Smooth muscle cell of the coronary artery (primary cell): ENCODE measurements around the gene ZNF570. TPM values are rescaled to one million over a fixed set of nuclear protein-coding genes. Genes with fewer than 3 reads are reported as not detected.

Source experiments
- total RNA-seq: library from RNA; depleted of rRNA; stranded (reverse); fragments of >200 nt; gene quantifications from 2 replicates; pipeline ENCODE4 v1.2.3, GENCODE V29; 2014; ENCODE audit warnings: low replicate concordance

The ZNF570 gene
- total RNA-seq, result 8.0 and 8.7 TPM in 2 replicates

DNA sequence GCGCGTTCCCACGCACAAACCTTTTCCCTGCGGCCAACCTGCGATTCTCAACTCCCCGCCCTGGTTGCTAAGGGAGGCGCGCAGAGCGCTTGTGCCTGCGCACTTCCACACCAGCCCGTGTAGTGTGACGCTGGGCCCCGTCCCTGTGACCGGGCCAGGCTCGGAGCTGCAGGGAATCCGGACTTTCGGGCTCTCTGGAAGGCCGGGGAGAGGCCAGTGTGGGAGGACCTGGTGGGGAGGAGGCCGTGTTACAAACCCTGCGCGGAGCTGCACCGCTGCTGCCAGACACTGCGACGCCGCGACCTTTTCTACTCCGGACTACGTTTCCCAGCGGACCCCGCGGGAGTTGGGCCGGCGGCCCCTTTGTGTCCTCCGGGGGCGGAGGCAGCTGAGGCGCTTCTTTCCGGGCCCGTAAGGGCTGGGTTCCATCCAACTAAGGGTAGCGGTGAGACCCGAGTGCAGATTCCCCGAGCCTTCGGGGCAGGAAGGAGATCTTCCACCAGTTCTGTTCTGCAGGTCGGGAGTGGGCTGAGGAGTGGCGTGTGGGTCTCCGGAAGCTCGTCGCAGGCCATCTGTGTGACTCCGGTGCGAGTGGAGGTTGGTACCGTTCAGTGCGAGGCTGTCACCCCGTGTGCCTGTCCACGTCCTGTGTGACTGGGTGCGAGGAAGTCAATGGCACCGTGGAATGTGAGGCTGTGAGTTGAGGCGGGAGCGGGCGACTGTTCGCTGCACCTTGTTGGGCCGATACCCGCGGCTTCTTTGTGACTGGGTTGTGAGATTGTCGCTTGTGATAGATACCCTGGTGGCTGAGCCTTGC, at the start of gene ZNF570:
Gene ZNF570 (plus strand): TSS at position 396 of the 817 bp plus-strand sequence. CDS start 999 bp downstream, outside the sequence.

GRCh38 chr19:37466798-37467607, 2.2 kb upstream of the ZNF570 start, which contains the start of gene ZNF569:
TSS of gene ZNF569 (minus strand) at chr19:37467444. CDS start at chr19:37444921, 22,523 bp downstream.

GRCh38 chr19:37506387-37507166, 37.4 kb downstream of the ZNF570 start, which contains the start of gene ZNF793:
TSS of gene ZNF793 (plus strand) at chr19:37506939. CDS start at chr19:37523440, 16,501 bp downstream.

Other genes with a start within 250 kb of the ZNF570 start
- gene ZNF527, start 98.3 kb upstream of the ZNF570 start, total RNA-seq, result 3.5 and 4.5 TPM in 2 replicates
- gene ZNF569, start 1.9 kb upstream of the ZNF570 start, total RNA-seq, result 4.7 and 6.7 TPM in 2 replicates
- gene ZNF793, start 37.6 kb downstream of the ZNF570 start, total RNA-seq, result 1.6 and 2.2 TPM in 2 replicates
- 3.2 and 3.7 TPM in 2 replicates for gene ZNF571, start 125.4 kb downstream of the ZNF570 start, total RNA-seq
- 0.30 and 1.3 TPM in 2 replicates for gene ZNF540, start 125.5 kb downstream of the ZNF570 start, total RNA-seq
- 7.1 and 13.5 TPM in 2 replicates for gene ZFP30, start 186.1 kb downstream of the ZNF570 start, total RNA-seq